Bronchial epithelial cell (primary cell): ENCODE results near the gene TEDC2. TPM values are rescaled to one million over a fixed set of nuclear protein-coding genes. Genes with fewer than 3 reads are reported as not detected.

Source experiments
- DNase-seq: peaks from one replicate; pipeline ENCODE4 v3.0.0-alpha.2; 2010; ENCODE audit warnings: low read depth
- FAIRE-seq: peaks from 2 replicates; lab custom pipeline; 2011; peaks lifted over from hg19 to GRCh38; lab: Jason Lieb, UNC
- H3K27me3 ChIP-seq: 2 replicates; pipeline ENCODE4 v1.5.1; 2011; ENCODE audit warnings: low read length; ENCODE audit not compliant: control insufficient read depth, insufficient read depth
- H3K36me3 ChIP-seq: 2 replicates; pipeline ENCODE4 v1.5.1; 2011; ENCODE audit warnings: low read length; ENCODE audit not compliant: control insufficient read depth, insufficient read depth
- H3K4me3 ChIP-seq: 2 replicates; pipeline ENCODE4 v1.5.1; 2011; ENCODE audit warnings: mild to moderate bottlenecking, low read depth, low read length, control low read depth
- CTCF ChIP-seq: IDR thresholded peaks from 2 replicates; pipeline ENCODE4 v1.5.1; 2011; ENCODE audit warnings: mild to moderate bottlenecking, moderate library complexity, low read length, control low read depth, inconsistent platforms; ENCODE audit not compliant: insufficient read depth, severe bottlenecking
- total RNA-seq: library from RNA; depleted of rRNA; stranded (reverse); fragments of >200 nt; gene quantifications from 2 replicates; pipeline ENCODE4 v1.2.1, GENCODE V29; 2014

Gene TEDC2
- total RNA-seq, 1 donor from 2014 or later = 0.53 TPM

- no peak for TF ChIP-seq CTCF
- Histone ChIP-seq H3K27me3 (no peaks in the 10 kb centered on the region), H3K36me3 (peaks cover 6% of the 10 kb centered on the region), H3K4me3 (no peak overlapping the region)
- DNase-seq (no peak), FAIRE-seq (no peak)
These were observed 36.6 kb downstream of the TEDC2 start for GRCh38 chr16:2496223-2497115.

- Histone ChIP-seq H3K27me3 (no peaks in the 10 kb centered on the region), H3K4me3 (no peak overlapping the region), H3K36me3 (peaks cover 6% of the 10 kb centered on the region)
- no peak for TF ChIP-seq CTCF
- no peak for FAIRE-seq
- no peak for DNase-seq
These were observed 37.3 kb downstream of the TEDC2 start for GRCh38 chr16:2497116-2497630.

- FAIRE-seq (no peak), DNase-seq (no peak)
- no peaks in the 10 kb centered on the region for H3K27me3 ChIP-seq
- TF ChIP-seq CTCF = no peak
- H3K4me3 ChIP-seq = no peak overlapping the region
- H3K36me3 ChIP-seq = peaks cover 6% of the 10 kb centered on the region
These were observed 38.0 kb downstream of the TEDC2 start for GRCh38 chr16:2497695-2498484.

GRCh38 chr16:2498531-2499253 is 38.8 kb downstream of the TEDC2 start:
- DNase-seq (peak; percentile 26), FAIRE-seq (no peak)
- Histone ChIP-seq H3K4me3 (no peak overlapping the region), H3K27me3 (no peaks in the 10 kb centered on the region), H3K36me3 (peaks cover 6% of the 10 kb centered on the region)
- TF ChIP-seq CTCF = no peak

GRCh38 chr16:2499454-2499853 is 39.5 kb downstream of the TEDC2 start:
- H3K36me3 ChIP-seq = peaks cover 6% of the 10 kb centered on the region
- no peak for TF ChIP-seq CTCF
- DNase-seq (no peak), FAIRE-seq (no peak)
- H3K4me3 ChIP-seq = no peak overlapping the region
- H3K27me3 ChIP-seq = no peaks in the 10 kb centered on the region
